ENCODE measurements around the gene OSBPL3. TPM values are rescaled to one million over a fixed set of nuclear protein-coding genes. Genes with fewer than 3 reads are reported as not detected.
"Not testable (repeated sequence)": the region's sequence is repeated elsewhere in the genome, so short reads cannot be mapped to it uniquely, and the experiment has no call there.

OSBPL3 gene
- total RNA-seq, 4 donors from 2014 or later: 3.2 to 11.4 (median 6.4) TPM

DNA sequence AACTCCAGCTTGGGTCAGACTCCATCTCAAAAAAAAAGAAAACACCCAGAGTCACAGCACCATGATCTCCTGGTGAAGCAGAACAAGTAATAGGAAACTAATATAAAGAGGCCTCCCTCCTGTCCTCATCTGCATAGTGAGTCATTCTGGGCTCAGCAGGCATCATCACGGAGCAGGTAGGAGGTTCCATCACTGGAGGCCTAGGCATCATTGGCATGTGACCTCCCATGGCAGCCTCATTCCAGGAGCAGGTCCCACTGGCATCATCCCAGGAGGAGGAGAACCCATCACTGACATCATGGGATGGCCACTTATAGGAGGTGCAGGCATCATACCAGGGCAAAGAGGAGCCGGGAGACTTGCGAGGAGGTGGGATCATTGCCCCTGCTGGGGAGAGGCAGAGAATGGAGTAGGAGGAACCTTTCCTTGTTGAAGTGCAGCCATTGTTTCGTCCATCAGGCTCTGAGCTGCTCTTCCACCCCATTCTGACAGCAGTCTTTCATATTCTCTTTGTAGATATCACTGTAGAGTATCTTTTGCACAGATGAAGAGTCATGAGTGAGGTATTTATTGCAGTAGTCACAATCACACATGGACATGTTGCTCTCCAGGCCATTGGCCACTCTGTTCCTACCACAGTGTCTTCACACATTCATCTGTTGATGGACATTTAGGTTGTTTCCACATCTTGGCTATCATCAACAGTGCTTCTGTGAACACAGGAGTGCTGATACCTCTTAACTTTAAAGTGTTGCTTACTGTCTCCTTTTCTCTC lies 73.8 kb downstream of the OSBPL3 start:
- H3K4me1 ChIP-seq: no peaks in the 10 kb centered on the region
- ATAC-seq: no peak
- no peak overlapping the region for H3K4me3 ChIP-seq
- H3K27ac ChIP-seq: no peak overlapping the region
- 86 to 96% methylated on average over 2 to 4 of the region's 4 CpGs for WGBS, 2 donors (ENCODE audit: low coverage in 1 of 2)
- no peaks in the 10 kb centered on the region for H3K9me3 ChIP-seq
- H3K27me3 ChIP-seq: no peaks in the 10 kb centered on the region
- TF ChIP-seq POLR2A (IDR thresholded peaks at IDR 0.05) (no peak), CTCF (IDR thresholded peaks at IDR 0.05) (no peak), POLR2AphosphoS5 (IDR thresholded peaks at IDR 0.05) (no peak), EP300 (IDR thresholded peaks at IDR 0.05) (no peak)
- H3K36me3 ChIP-seq: no peaks in the 10 kb centered on the region

DNA sequence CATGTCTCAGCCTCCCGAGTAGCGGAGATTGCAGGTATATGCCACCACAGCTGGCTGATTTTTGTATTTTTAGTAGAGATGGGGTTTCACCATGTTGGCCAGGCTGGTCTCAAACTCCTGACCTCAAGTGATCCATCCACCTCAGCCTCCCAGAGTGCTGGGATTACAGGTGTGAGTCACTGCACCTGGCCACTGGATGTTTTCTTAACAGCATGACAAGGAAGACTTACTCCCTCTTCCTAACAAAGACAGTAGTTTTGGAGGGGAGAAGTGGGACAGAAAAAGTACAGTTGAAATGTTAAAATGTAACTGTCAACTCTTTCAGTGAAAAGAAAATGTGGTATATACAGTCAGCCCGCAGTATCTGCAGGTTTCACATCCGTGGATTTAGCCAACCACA lies 76.0 kb downstream of the OSBPL3 start:
- ATAC-seq, H3K4me1 ChIP-seq, H3K36me3 ChIP-seq, H3K4me3 ChIP-seq, H3K27me3 ChIP-seq, H3K27ac ChIP-seq, H3K9me3 ChIP-seq: not testable (repeated sequence)
- 85 to 100% methylated on average over 1 to 4 of the region's 4 CpGs for WGBS, 2 donors (ENCODE audit: low coverage in 1 of 2)

- no peaks in the 10 kb centered on the region for H3K36me3 ChIP-seq
- H3K4me1 ChIP-seq: no peaks in the 10 kb centered on the region
- TF ChIP-seq CTCF (IDR thresholded peaks at IDR 0.05): no peak
- no peak for TF ChIP-seq EP300 (IDR thresholded peaks at IDR 0.05)
- no peak for TF ChIP-seq POLR2A (IDR thresholded peaks at IDR 0.05)
- no peak for TF ChIP-seq POLR2AphosphoS5 (IDR thresholded peaks at IDR 0.05)
- H3K4me3 ChIP-seq: no peak overlapping the region
- H3K9me3 ChIP-seq: no peaks in the 10 kb centered on the region
- WGBS, 2 donors (ENCODE audit: low coverage in 1 of 2): 97 to 100% methylated on average over 1 to 3 of the region's 3 CpGs
- no peaks in the 10 kb centered on the region for H3K27me3 ChIP-seq
- ATAC-seq: no peak
- H3K27ac ChIP-seq: no peak overlapping the region
These were observed 76.4 kb downstream of the OSBPL3 start for GRCh38 chr7:24903559-24903958.

GRCh38 chr7:24902931-24903330 lies 77.0 kb downstream of the OSBPL3 start:
- H3K27ac ChIP-seq: no peak overlapping the region
- no peaks in the 10 kb centered on the region for H3K36me3 ChIP-seq
- no peak overlapping the region for H3K4me3 ChIP-seq
- 72 to 85% methylated on average over 2 of the region's 2 CpGs for WGBS, 2 donors (ENCODE audit: low coverage in 1 of 2)
- no peaks in the 10 kb centered on the region for H3K9me3 ChIP-seq
- H3K27me3 ChIP-seq: no peaks in the 10 kb centered on the region
- no peak for ATAC-seq
- no peak for TF ChIP-seq CTCF (IDR thresholded peaks at IDR 0.05)
- TF ChIP-seq POLR2AphosphoS5 (IDR thresholded peaks at IDR 0.05): no peak
- no peak for TF ChIP-seq POLR2A (IDR thresholded peaks at IDR 0.05)
- no peak for TF ChIP-seq EP300 (IDR thresholded peaks at IDR 0.05)
- H3K4me1 ChIP-seq: no peaks in the 10 kb centered on the region

DNA sequence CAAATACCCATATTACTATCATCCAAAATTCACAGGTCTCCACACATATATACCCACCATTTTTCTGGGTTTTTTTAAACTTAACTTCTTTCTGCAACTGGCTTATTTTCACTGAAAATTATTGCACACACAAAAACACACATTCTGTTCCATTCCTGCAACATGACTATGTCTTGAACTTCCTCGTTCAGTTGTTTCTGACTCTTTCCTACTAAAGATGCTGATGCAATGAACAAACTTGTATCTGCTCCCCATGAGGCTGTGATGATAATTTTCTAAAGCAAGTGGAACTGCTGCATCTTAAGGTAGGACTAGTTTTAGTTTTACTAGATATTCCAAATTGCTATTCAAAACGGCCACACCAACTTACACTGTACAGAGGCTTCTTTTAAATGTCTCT lies 77.7 kb downstream of the OSBPL3 start:
- H3K4me1 ChIP-seq: no peaks in the 10 kb centered on the region
- WGBS, 2 donors (ENCODE audit: low coverage in 1 of 2): 74 to 94% methylated on average over 2 of the region's 2 CpGs
- H3K4me3 ChIP-seq: no peak overlapping the region
- H3K27me3 ChIP-seq: no peaks in the 10 kb centered on the region
- ATAC-seq: no peak
- no peak overlapping the region for H3K27ac ChIP-seq
- TF ChIP-seq EP300 (IDR thresholded peaks at IDR 0.05): no peak
- no peak for TF ChIP-seq POLR2A (IDR thresholded peaks at IDR 0.05)
- no peak for TF ChIP-seq POLR2AphosphoS5 (IDR thresholded peaks at IDR 0.05)
- TF ChIP-seq CTCF (IDR thresholded peaks at IDR 0.05): no peak
- no peaks in the 10 kb centered on the region for H3K36me3 ChIP-seq
- no peaks in the 10 kb centered on the region for H3K9me3 ChIP-seq

All from gastroesophageal sphincter (tissue), 4 donors.